HepG2 (cell line): ENCODE measurements around the gene DQX1. TPM values are rescaled to one million over a fixed set of nuclear protein-coding genes. Genes with fewer than 3 reads are reported as not detected.

Source experiments
- ATAC-seq: fragments of 200-7000 bp; cut with Tn5 transposase; 3 replicates; pipeline ENCODE4 v1.9.1; 2020; ENCODE audit warnings: mild to moderate bottlenecking, moderate library complexity
- BruUV-seq: library from RNA; stranded (reverse); fragments of 400-500 nt; replicated peaks from 2 replicates; lab custom pipeline; 2021; lab: Mats Ljungman, UMichigan
- CTCF ChIA-PET: fragments of 300-600 bp; formaldehyde crosslinking; extraction: SDS; loops from one replicate; lab custom pipeline; 2021; ENCODE audit warnings: low total read pairs, inconsistent platforms, low intra/inter-chr PET ratio; lab: Yijun Ruan, JAX
- POLR2A ChIA-PET: fragments of 350-600 bp; sonication (Branson Sonifier 250); formaldehyde crosslinking; loops from one replicate; lab custom pipeline; 2020; ENCODE audit warnings: antibody characterized with exemption, inconsistent platforms; lab: Yijun Ruan, JAX
- DNase-seq: peaks from one replicate; pipeline ENCODE4 v3.0.0-alpha.2; 2015; ENCODE audit warnings: low spot score
- FAIRE-seq: peaks from 3 replicates; lab custom pipeline; 2011; peaks lifted over from hg19 to GRCh38; lab: Jason Lieb, UNC
- H2AFZ ChIP-seq: one replicate; pipeline ENCODE4 v1.6.1; 2011; ENCODE audit warnings: low read length, inconsistent platforms
- H3K27ac ChIP-seq: fragments of 300-600 bp; 3 replicates; pipeline ENCODE4 v1.8.0; 2011; ENCODE audit warnings: mixed run types, mild to moderate bottlenecking, mixed read lengths, low read length, inconsistent platforms; ENCODE audit not compliant: insufficient read depth; ENCODE audit errors: extremely low read length
- H3K27me3 ChIP-seq, 2 experiments: fragments of 200-600 bp in 1 of 2; 2 replicates in 1 of 2; 3 replicates in 1 of 2; pipeline versions ENCODE4 v1.6.0 to v1.8.0; 2011; ENCODE audit warnings: low read length in 2 of 2, mild to moderate bottlenecking in 2 of 2, moderate library complexity in 2 of 2, inconsistent platforms in 1 of 2; ENCODE audit not compliant: insufficient read depth in 2 of 2, control insufficient read depth in 1 of 2
- H3K36me3 ChIP-seq, 2 experiments: fragments of 200-600 bp in 1 of 2; replicated peaks in 1 of 2; 2 replicates in 1 of 2; 3 replicates in 1 of 2; pipeline versions ENCODE4 v1.5.1 to v1.8.0; 2011; ENCODE audit warnings: low read length in 2 of 2, inconsistent platforms in 1 of 2; ENCODE audit not compliant: insufficient read depth in 2 of 2, control insufficient read depth in 1 of 2
- H3K4me1 ChIP-seq: 2 replicates; pipeline ENCODE4 v1.5.1; 2012; ENCODE audit warnings: low read length, inconsistent platforms; ENCODE audit not compliant: insufficient read depth
- H3K4me2 ChIP-seq: 2 replicates; pipeline ENCODE4 v1.6.0; 2011; ENCODE audit warnings: low read depth, low read length, inconsistent platforms
- H3K4me3 ChIP-seq, 3 experiments: fragments of 200-600 bp in 1 of 3; sonication (generic), shearing (Covaris generic) in 1 of 3; replicated peaks in 1 of 3; 2 replicates each; pipeline ENCODE4 v1.5.1; 2011 to 2016; ENCODE audit warnings: low read length in 3 of 3, inconsistent platforms in 2 of 3, low read depth in 2 of 3, mild to moderate bottlenecking in 2 of 3, control low read depth in 1 of 3, mixed read lengths in 1 of 3; ENCODE audit not compliant: insufficient read depth in 1 of 3
- H3K79me2 ChIP-seq: one replicate; pipeline ENCODE4 v1.6.1; 2011; ENCODE audit warnings: low read length, inconsistent platforms; ENCODE audit not compliant: insufficient read depth
- H3K9ac ChIP-seq: 2 replicates; pipeline ENCODE4 v1.6.0; 2011; ENCODE audit warnings: mild to moderate bottlenecking, low read depth, low read length, inconsistent platforms; ENCODE audit not compliant: insufficient read depth
- H3K9me3 ChIP-seq: 2 replicates; pipeline ENCODE4 v1.5.1; 2012; ENCODE audit warnings: mild to moderate bottlenecking, low read length
- H4K20me1 ChIP-seq: 2 replicates; pipeline ENCODE4 v1.6.0; 2011; ENCODE audit warnings: inconsistent platforms, mild to moderate bottlenecking, low read length, moderate library complexity; ENCODE audit not compliant: insufficient read depth
- AHR ChIP-seq: IDR thresholded peaks from 2 replicates; pipeline ENCODE4 v1.6.1; 2018; ENCODE audit warnings: missing genetic modification reagents, missing compliant biosample characterization
- FOXA1 ChIP-seq, 2 experiments: fragments of 450-650 bp in 1 of 2; sonication (generic) in 1 of 2; formaldehyde crosslinking in 1 of 2; IDR thresholded peaks; 2 replicates each; pipeline versions ENCODE4 v1.4.0 to v1.6.1; 2016 to 2020; ENCODE audit warnings: missing genetic modification reagents in 1 of 2
- HHEX ChIP-seq: IDR thresholded peaks from 2 replicates; pipeline ENCODE4 v1.6.1; 2016; ENCODE audit warnings: control low read depth
- HNF4A ChIP-seq: sonication (generic); formaldehyde crosslinking; IDR thresholded peaks from 2 replicates; pipeline ENCODE4 v1.4.0; 2020; ENCODE audit warnings: missing genetic modification reagents
- IKZF4 ChIP-seq: sonication (generic); formaldehyde crosslinking; IDR thresholded peaks from 2 replicates; pipeline ENCODE4 v1.5.1; 2020; ENCODE audit warnings: borderline replicate concordance, mild to moderate bottlenecking, low read depth, missing genetic modification reagents; ENCODE audit errors: not compliant biosample characterization
- SOX13 ChIP-seq, 3 experiments: fragments of 450-650 bp in 1 of 3; sonication (generic) in 1 of 3; formaldehyde crosslinking in 1 of 3; IDR thresholded peaks in 2 of 3; conservative IDR thresholded peaks in 1 of 3; 2 replicates each; pipeline versions ENCODE4 v1.5.0 to v1.6.1; 2016 to 2020; ENCODE audit warnings: antibody characterized with exemption in 1 of 3, mild to moderate bottlenecking in 1 of 3, missing compliant biosample characterization in 1 of 3, missing genetic modification reagents in 1 of 3, moderate library complexity in 1 of 3
- TEAD2 ChIP-seq: sonication (generic); formaldehyde crosslinking; IDR thresholded peaks from 2 replicates; pipeline ENCODE4 v1.9.0; 2021; ENCODE audit warnings: missing genetic modification reagents
- TFAP4 ChIP-seq: sonication (generic); IDR thresholded peaks from 2 replicates; pipeline ENCODE4 v1.6.1; 2016; ENCODE audit warnings: low read depth, borderline replicate concordance
- ZFP36L2 ChIP-seq: sonication (generic); formaldehyde crosslinking; IDR thresholded peaks from 2 replicates; pipeline ENCODE4 v1.4.0; 2020; ENCODE audit warnings: missing genetic modification reagents
- ZNF281 ChIP-seq: sonication (generic); formaldehyde crosslinking; IDR thresholded peaks from 2 replicates; pipeline ENCODE4 v1.4.0; 2020; ENCODE audit warnings: missing genetic modification reagents, borderline replicate concordance
- ZNF484 ChIP-seq: sonication (generic); formaldehyde crosslinking; IDR thresholded peaks from 2 replicates; pipeline ENCODE4 v1.5.1; 2020; ENCODE audit warnings: mild to moderate bottlenecking, low read depth, missing genetic modification reagents, borderline replicate concordance
- ZNF709 ChIP-seq: sonication (generic); formaldehyde crosslinking; IDR thresholded peaks from 2 replicates; pipeline ENCODE4 v1.5.0; 2020; ENCODE audit warnings: mild to moderate bottlenecking, missing genetic modification reagents
- WGBS: methylation state at CpG from one replicate; pipeline ENCODE4 v1.1.6; 2017; ENCODE audit warnings: low lambda C conversion rate; 5-methylcytosine and 5-hydroxymethylcytosine counted together
- in situ Hi-C: cut with HindIII; loops from 2 replicates; pipeline ENCODE4 v1.10.0; 2017; ENCODE audit warnings: low pct_unique_long_range_greater_than_20kb; ENCODE audit not compliant: extremely low pct_ligation_motif_present
- intact Hi-C: fragments of 100-400 bp; cut with micrococcal nuclease; formaldehyde crosslinking; loops from one replicate; pipeline ENCODE4 v1.10.0; 2022; ENCODE audit not compliant: unreplicated experiment
- polyA plus RNA-seq, 8 experiments: library from polyadenylated mRNA; depleted of rRNA in 3 of 8; stranded (reverse) in 7 of 8; unstranded in 1 of 8; fragments of >200 nt; fragmentation: Illumina TruSeq in 4 of 8; extraction: Trizol in 4 of 8; gene quantifications; 2 replicates each; pipeline versions ENCODE4 v1.2.1 to v1.2.3, GENCODE V29; 2011 to 2016; ENCODE audit warnings: low read depth in 4 of 8, missing spikeins in 1 of 8, mixed read lengths in 1 of 8; ENCODE audit not compliant: insufficient read depth in 1 of 8
- total RNA-seq, 5 experiments: library from RNA; depleted of rRNA; stranded (reverse); fragments of >200 nt; fragmentation: Illumina TruSeq; extraction: Trizol; gene quantifications; 2 replicates each; pipeline ENCODE4 v1.2.3, GENCODE V29; 2016; ENCODE audit warnings: low read depth in 1 of 5

DQX1 gene
- total and polyA plus RNA-seq, 2 of the 13 experiments (the other 11 are each of a cell fraction or from before 2014, with no cell fraction given), result 27.6 to 89.8 TPM

GRCh38 chr2:74532222-74532621 lies 6.2 kb upstream of the DQX1 start (continued):
- TF ChIP-seq ZNF281 (no peak), SOX13 (IDR thresholded peaks at IDR 0.05) (no peak), SOX13 (CRISPR knock-in tag; conservative IDR thresholded peaks at IDR 0.05 in 1 of 2, IDR thresholded peaks at IDR 0.05 in 1 of 2) (no peak), TEAD2 (CRISPR knock-in tag) (no peak), AHR (CRISPR knock-in tag) (no peak)

GRCh38 chr2:74531666-74532065 lies 5.6 kb upstream of the DQX1 start:
- in situ Hi-C loops, result no loop called here
- intact Hi-C loops, result loop anchor here (1.0 kb wide), 1 partner anchor 198 kb away; no protein-coding TSS in a partner anchor

More at GRCh38 chr2:74531666-74532065, 5.6 kb upstream of the DQX1 start:
- H3K4me1 ChIP-seq, result peaks cover 38% of the 10 kb centered on the region
- WGBS, result 99% methylated on average over 7 of the region's 7 CpGs
- ATAC-seq (no peak), FAIRE-seq (no peak), DNase-seq (no peak)
- no peaks in the 10 kb centered on the region for H4K20me1 ChIP-seq
- TF ChIP-seq HNF4A (CRISPR knock-in tag) (no peak), FOXA1 (IDR thresholded peaks at IDR 0.05) (no peak), FOXA1 (CRISPR knock-in tag; IDR thresholded peaks at IDR 0.05) (no peak), ZNF709 (no peak), ZNF484 (CRISPR knock-in tag) (no peak), HHEX (CRISPR knock-in tag) (no peak), IKZF4 (CRISPR knock-in tag) (no peak), TFAP4 (no peak), ZFP36L2 (CRISPR knock-in tag) (no peak)
- POLR2A ChIA-PET, result interaction anchor here (0.7 to 5.9 kb wide), 6 partner anchors 23 to 74 kb away, joined by 3 to 76 read pairs (median 12); partner anchors contain the start of genes CCDC142, LBX2, PCGF1 and TTC31
- H3K9me3 ChIP-seq, result no peaks in the 10 kb centered on the region
- H2AFZ ChIP-seq, result no peak overlapping the region
- H3K9ac ChIP-seq, result no peak overlapping the region
- H3K4me2 ChIP-seq, result no peak overlapping the region
- peaks cover 4 to 9% of the 10 kb centered on the region in 2 experiments; a peak in 3 of 5 replicates for H3K27me3 ChIP-seq
- no peak overlapping the region for H3K27ac ChIP-seq
- peaks cover 15 to 29% of the 10 kb centered on the region in 2 experiments for H3K36me3 ChIP-seq
- CTCF ChIA-PET, result interaction anchor here (1.2 to 2.4 kb wide), 5 partner anchors 25 to 282 kb away, joined by 4 to 19 read pairs (median 5); partner anchors contain the start of genes CCDC142, PCGF1 and TTC31
- BruUV-seq, result no TSS peak
- peaks cover 30% of the 10 kb centered on the region for H3K79me2 ChIP-seq
- H3K4me3 ChIP-seq, result no peak overlapping the region
